ENCODE data around the gene SNRNP40.
"Not testable (repeated sequence)": the region's sequence is repeated elsewhere in the genome, so short reads cannot be mapped to it uniquely, and the experiment has no call there.

The SNRNP40 gene

DNA sequence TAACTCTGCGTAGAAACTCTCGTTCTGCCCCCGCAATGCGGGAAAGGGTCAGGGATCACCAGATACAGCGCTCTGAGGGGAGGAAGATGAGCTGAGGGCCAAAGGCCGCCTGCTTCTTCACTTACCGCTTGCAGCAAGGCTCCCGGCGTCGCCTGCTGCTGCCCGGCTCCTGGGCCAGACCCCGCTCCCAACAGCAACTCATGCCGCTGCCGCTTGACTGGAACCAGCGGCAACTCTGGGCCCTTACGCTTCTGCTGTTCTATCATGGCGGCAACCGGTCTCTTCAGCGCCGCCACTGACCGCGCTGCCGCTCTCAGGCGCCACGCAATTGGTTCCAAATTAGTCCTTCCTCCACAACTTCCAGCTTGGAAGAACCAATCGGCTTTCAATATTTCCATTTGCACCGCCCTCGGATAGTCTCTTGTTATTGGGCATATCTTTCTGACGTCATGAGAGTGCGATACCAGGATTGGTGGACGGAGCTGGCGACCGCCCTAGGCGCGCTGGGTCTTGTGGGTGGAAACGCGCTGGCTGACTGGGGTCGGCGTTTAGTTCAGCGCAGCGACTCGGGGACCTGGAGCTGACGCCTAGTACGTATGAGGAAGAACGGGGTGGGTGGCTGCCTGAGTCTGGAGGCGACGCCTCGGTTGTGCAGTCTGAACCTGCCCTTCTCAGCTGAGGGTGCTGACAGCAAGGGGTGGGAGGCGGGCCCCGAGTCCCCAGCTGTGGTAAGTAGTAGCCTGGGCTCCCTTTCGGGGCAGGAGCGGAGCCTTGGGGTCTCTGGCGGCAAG lies at the start of gene SNRNP40, which contains the start of gene ZCCHC17:
TSS of gene SNRNP40 (minus strand) at position 303 of the 791 bp plus-strand sequence. CDS start at position 266, 37 bp downstream.
TSS of gene ZCCHC17 (plus strand) at position 547 of the 791 bp plus-strand sequence. CDS start 13,067 bp downstream, outside the sequence.
- DNase-seq = peak; percentile 96

DNA sequence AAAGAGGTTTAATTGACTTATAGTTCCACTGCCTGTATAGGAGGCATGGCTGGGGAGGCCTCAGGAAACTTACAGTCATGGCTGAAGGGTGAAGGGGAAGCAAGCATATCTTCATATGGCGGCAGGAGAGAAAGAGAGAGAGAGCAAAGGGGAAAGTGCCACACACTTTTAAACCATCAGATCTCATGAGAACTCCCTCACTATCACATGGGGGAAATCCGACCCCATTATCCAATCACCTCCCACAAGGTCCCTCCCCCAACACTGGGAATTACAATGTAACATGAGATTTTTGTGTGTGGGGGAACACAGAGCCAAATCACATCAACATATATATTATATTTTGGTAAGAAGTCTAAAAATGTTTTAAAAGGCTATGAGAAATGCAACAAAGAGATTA lies 49.0 kb upstream of the SNRNP40 start:
- no peak for DNase-seq

DNA sequence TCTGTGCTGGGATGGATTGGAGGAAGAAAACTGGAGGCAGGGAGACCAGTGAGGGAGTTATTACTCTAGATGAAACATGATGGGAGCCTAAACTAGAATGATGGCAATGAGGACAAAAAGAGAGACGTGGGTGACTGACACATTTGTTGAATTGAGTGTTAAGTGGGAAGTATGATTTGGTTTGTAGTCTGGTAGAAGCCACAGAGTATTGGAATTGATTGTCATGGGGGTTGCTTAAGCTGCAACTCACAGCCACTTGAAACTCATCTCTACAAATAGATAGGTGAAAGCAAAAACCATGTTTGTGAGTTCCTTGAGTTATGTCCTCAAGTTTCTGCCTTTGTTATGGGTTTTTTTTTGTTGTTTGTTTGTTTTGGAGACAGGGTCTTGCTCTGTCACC lies 47.9 kb upstream of the SNRNP40 start:
- no peak for DNase-seq

DNA sequence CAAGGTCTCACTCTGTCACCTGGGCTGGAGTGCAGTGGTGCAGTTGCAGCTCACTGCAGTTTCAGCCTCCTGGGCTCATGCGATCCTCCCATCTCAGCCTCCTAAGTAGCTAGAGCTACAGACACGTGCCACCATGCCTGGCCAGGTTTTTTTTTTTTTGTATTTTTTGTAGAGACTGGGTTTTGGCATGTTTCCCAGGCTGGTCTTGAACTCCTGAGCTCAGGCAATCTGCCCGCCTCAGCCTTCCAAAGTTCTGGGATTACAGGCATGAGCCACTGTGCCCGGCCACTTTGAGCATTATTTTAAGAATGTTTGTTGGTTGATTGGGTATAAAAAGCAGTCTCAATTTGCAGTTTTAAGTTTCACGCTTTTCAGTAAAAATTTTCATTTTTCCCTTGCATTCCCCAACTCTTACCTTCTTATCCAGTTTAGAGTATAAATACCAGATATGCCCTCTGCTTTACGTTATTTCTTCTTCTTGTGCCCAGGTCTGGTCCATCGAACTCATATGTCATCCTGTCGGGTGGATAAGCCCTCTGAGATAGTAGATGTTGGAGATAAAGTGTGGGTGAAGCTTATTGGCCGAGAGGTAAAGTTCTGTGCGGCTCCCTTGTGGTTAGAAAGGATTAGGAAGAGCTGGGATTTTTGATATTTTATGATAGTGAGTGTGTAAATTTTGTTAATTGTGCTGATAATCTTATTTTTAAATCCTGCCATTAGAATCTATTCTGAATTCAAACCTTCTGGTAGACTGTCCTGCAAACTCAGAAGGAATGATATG lies 40.3 kb upstream of the SNRNP40 start:
- DNase-seq = no peak

DNA sequence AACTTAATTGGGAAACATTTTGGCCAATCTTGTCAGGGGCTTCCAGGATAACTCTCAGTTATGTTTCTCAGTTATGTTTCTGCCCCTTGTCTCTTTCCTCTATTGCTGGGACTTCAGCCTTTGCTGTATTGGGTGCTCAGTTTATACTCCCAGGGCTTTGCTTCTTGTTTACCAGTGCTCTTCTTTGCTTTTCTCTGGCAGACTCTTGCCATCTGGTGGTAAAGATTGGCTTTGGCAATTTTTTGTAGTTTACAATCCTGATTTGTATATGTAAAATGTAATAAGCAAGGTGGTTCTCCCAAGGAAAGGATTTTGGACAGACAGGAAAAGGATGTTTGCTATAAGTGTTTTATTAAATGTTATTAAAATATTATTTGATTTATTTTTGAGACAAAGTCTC lies 38.4 kb upstream of the SNRNP40 start:
- no peak for DNase-seq

DNA sequence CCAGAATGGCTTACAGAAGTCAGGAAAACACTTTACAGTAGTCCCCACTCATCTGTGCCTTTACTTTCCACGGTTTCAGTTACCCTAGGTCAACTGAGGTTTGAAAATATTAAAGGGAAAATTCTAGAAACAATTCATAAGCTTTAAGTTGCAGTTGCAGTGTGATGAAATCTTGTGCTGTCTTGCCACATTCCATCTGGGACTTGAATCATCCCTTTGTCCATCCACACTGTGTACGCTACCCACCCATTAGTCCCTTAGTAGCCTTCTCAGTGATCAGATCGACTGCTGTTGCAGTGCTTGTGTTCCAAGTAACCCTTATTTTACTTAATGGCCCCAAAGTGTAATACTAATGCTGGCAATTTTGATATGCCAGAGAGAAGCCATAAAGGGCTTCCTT lies 30.8 kb upstream of the SNRNP40 start:
- no peak for DNase-seq

DNA sequence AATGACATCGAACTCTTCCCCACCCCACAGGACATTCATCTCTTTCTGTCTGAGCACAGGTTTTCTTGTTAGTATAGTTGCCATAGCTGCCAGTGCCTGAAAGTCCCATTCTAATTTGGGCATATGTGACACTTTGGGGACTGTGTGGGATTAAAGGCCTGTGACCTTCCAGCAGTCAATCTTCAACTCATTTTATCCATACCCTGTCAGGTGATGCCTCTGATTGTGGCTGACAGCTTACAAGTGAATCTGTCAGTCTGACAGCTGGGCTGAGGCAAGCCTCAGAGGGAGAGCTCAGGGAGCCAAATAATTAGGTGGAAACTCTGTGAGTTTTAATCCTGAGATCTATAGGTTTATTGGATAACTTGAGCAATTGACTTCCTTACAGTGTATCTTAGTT lies 29.9 kb upstream of the SNRNP40 start:
- no peak for DNase-seq

DNA sequence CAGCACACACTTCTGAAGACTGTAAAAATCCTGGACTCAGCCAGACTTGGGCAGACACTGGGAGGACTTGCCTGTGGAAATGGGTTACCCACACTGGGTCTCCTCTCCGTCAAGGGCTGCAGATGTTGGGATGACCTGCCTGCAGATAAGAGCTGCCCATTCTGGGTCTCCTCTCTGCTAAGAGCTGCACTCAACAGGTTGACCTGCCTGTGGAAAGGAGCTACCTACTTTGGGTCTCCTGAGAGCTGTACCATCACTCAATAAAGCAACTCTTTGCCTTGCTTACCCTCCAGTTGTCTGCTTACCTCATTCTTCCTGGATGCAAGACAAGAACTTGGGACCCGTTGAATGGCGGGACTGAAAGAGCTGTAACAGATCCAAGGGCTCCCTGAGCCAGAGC lies 28.4 kb upstream of the SNRNP40 start:
- DNase-seq = no peak

DNA sequence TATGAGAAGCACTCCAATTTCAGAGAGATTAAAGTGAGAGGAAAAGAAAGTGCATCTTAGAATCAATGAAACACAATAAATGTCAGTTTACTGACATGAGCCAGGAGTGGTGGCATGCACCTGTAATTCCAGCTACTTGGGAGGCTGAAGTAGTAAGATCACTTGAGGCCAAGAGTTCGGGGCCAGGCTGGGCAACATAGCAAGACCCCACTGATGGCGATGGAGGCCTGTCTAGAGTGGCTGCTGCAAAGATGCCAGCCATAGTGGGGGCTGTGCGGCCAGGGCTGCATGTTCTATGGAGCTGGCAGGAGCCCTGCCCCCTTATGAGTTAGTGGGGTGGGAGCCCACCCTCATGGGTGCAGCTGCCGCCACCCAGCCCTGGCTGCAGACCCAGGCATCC lies 27.5 kb upstream of the SNRNP40 start:
- DNase-seq = no peak

DNA sequence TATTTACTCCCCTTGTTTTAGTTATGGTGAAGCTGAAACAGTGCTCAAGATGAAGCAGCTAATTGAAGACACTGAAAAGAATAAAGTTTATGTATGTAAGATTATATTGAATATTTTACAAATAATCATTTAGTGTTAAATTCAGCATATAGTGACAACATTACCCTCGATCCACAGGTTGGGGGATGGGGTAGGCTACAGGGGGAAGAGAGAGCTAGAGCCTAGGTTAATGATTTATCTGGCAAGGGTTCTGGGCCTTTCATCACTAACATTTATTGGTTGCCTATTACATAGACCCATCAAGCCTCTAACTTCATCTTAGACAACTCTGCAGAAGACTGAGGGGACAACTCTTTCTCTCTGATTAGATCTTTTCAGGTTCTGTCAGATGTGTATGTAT lies 21.6 kb upstream of the SNRNP40 start:
- DNase-seq = no peak

DNA sequence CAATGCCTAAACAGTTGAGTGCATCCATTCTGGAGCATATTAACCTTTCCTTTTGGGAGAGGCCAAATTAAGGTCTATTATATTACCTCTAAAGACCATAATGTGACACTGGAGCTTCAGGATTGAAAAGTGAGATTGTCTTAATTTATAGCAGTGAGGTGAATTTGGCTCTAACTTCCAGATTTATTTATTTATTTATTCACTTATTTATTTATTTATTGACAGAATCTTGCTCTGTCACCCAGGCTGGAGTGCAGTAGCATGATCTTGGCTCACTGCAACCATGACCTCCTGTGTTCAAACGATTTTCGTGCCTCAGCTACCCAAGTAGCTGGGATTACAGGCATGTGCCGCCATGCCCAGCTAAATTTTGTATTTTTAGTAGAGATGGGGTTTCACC lies 19.3 kb upstream of the SNRNP40 start:
- DNase-seq = no peak

DNA sequence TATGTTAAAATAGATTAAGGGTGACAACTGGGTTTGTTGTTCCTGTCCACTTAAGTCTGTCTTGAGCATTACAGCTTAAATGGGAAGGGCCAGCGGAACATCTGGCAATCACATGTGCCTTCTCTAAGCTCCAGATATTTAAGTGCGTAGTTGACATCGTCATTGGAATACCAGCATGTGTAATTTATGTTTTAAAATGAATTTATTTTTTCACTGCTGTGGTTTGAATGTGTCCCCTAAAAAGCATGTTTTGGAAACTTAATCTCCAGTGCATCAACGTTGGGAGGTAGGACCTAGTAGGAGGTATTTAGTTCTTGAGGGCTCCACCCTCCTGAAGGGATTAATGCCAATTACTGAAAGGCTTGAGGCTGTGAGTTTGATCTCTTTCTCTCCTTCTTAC lies 13.6 kb upstream of the SNRNP40 start:
- DNase-seq = no peak

DNA sequence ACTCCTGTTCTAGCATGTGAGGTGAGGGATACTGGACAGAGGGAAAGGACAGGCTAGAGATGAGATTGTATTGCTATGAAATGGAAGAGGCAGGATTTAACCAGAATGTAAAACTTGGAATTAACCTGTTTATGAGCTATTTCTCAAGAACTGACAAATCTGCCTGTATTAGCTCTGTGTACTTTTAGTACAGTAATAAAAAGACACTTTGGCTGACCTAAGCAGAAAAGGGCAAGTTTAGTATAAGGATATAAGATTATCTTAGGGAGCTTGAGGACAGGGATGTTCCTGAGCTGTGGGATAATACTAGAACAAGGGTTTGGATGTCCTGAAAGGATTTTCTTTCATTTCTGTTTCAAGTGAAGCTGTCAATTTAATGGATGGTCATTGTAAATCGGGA lies 11.4 kb upstream of the SNRNP40 start:
- DNase-seq = no peak

DNA sequence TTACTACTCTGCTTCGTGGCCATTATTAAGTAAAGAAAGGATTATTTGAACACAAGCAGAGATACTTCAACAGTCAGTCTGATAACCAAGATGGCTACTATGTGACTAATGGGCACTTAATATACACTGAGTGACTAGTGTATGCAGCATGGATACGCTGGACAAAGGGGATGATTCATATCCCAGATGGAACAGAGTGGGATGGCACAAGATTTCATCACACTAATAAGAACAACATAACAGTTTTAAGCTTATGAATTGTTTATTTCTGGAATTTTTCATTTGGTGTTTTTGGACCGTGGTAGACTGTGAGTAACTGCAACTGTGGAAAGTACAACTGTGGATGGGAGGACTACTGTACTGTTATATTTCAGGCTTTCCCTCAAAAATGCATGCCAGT lies 9.7 kb upstream of the SNRNP40 start:
- no peak for DNase-seq

DNA sequence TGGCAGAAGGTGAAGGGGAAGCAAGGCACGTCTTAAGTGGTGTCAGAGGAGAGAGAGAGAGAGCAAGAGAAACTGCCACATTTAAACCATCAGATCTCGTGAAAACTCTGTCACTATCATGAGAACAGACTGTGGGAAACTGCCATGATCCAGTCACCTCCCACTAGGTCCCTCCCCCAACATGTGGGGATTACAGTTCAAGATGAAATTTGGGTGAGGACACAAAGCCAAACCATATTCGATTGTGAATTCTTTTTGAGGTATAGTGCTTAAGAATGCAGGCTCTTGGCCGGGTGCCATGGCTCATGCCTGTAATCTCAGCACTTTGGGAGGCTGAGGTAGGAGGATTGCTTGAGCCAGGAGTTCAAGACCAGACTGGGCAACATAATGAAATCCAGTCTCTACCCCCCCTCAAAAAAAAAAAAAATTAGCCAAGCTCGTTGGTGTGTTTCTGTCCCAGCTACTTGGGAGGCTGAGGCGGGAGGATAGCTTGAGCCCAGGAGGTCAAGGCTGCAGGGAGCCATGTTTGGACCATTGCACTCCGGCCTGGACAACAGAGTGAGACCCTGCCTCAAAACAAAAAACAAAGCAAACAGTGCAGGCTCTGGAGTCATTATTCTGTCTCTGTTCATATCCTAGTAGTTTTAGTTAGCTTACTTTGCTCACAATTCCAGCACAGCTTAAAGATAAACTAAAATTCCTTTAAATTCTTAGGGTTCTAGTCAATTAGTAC lies 6.3 kb upstream of the SNRNP40 start:
- no peak for DNase-seq

DNA sequence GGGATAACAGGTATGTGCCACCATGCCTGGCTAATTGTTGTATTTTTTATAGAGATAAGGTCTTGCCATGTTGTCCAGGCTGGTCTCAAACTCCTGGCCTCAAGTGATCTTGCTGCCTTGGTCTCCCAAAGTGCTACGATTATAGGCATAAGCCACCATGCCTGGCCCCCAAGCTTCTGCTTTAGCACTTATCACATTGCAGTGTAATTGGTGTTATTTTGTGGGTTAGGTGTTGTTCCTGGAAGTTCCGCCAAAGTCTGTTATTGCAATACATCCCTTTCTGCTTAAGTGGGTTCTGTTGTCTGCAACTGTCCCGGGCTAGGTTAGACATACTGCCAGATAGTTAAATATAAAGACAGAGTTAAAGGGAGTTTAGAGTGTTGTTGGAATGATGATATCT lies 3.6 kb upstream of the SNRNP40 start:
- DNase-seq = no peak

DNA sequence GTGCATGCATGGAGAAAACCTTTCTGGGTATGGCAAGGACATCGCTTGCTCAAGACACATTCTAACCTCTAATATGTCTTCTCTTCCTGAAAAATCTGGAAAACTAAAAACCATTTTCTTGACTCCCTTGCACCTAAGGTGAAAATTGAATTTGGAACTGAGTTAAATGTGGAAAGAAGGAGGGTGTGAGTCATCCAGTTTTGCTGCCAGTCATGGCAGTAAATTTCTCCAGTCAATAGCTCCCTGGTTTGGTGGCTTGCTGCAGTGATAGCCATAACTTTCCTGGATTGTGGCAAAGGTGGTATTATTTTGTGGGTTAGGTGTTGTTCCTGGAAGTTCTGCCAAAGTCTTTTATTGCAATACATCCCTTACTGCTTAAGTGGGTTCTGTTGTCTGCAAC lies 2.8 kb upstream of the SNRNP40 start:
- DNase-seq = no peak

DNA sequence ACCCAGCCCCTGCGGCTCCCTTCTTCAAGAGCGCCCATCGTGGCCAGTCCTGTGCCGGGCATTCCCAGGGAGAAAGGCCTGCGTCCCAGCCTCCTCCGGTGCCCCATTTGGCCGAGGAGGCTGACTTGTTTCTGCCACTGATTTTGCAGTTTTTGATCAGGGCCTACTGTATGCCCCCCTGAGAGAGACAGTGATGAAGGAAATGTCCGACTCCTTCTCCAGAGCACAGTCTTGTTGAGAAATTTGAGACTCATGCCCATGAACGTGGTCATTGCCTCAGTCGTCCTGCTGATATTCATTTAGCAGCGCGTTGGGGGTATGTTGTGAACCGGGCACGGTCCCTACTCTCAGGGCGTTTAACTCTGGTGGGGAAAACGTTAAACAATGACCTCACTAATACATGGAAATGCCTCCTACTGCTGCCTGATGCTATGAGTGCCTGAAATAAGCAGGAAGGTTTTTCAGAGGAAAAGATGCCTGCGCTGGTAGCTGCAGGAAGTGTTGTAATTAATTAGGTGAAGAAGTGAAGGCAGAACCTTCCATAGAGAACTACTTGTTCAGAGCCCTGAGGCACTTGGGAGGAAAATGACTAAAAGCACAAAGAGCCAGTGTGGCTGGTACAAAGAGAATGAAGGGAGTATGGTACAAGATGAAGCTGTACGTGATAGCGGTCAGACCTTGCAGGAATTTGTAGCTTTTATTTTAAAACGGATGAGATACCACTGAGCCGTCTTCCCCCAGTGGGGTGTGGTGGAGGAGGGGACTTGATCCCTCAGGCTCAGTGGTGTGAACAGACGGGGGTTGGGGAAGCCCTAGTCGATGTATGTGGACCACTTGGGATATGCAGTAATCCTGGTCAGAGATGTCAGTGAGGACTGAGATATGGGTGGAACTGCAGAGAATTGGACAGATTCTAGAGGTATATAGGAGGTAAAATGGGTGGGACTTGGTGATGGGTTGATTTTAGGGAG lies 974 bp upstream of the SNRNP40 start:
- DNase-seq = no peak

DNA sequence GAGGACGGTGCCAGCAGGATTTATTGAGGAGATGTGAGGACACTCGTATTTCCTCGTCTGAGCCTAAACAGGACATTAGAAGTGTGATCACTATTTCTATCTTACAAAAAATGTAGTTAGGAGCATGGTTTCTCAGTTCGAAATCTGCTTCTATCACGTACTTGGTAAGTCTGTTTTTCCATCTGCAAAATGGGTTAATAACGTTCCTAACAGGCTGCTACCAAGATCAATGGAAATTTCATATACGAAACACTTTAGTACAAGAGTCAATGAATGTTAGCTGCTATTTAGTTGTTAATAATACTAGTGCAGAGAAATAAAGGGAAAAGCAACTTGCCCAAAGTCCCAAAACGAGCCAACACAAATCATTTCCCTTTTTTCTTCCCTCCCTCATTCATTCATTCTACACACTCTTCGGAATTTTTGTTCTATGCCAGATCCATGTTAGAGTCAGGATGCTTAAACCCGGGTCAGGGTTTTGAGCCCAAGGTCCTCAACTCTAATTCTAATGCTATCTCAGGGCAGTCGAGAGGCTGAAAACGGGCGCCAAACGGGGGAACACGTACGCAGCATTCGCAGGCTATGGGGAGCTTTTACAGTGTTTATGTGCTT lies 608 bp downstream of the SNRNP40 start:
- no peak for DNase-seq

DNA sequence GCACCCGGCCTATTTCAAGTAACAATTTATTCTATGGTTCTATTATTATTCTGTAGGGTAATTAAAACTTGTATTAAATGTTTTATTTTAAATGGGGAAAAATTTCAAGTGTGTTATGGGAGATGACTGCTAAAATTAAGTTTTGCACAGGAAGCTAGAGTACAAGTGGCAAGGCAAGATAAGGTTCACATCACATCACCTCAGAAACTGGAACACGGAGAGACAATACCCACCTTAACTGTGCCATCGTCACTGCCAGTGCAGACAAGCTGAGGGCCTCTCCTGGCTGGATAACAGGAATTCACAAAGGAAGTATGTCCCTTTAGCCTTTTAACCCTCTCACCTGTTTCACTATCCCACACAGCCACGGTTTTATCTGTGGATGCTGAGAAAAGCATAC lies 7.6 kb downstream of the SNRNP40 start:
- no peak for DNase-seq

DNA sequence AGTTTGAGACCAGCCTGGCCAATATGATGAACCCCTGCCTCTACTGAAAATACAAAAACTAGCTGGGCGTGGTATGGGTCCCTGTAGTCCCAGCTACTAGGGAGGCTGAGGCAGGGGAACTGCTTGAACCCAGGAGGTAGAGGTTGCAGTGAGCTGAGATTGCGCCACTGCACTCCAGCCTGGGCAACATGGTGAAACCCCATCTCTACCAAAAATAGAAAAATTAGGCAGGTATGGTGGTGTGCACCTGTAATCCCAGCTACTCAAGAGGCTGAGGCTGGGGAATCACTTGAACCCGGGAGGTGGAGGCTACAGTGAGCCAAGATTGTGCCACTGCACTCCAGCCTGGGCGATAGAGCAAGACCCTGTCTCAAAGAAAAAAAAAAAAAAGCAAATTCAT lies 8.8 kb downstream of the SNRNP40 start:
- not testable (repeated sequence) for DNase-seq

DNA sequence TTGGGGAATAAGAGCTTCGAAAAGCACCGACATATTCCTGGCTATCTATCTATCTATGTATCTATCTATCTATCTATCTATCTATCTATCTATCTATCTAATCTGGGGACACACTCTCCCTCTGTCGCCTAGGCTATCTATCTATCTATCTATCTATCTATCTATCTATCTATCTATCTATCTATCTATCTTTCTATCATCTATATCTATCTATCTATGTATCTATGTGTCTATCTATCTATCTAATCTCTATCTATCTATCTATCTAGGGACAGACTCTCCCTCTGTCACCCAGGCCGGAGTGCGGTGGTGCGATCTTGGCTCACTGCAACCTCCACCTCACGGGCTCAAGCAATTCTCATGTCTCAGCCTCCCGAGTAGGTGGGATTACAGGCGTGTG lies 14.2 kb downstream of the SNRNP40 start:
- not testable (repeated sequence) for DNase-seq

All from NCI-H1048 (cell line).